EL (cell line): ENCODE results near the gene SGF29.
"Not testable (repeated sequence)": the region's sequence is repeated elsewhere in the genome, so short reads cannot be mapped to it uniquely, and the experiment has no call there.

Source experiments
- DNase-seq: peaks from one replicate; pipeline ENCODE4 v3.0.0-alpha.2; 2016

Gene SGF29

GRCh38 chr16:28597692-28598261 is 44.1 kb downstream of the SGF29 start:
- DNase-seq, result no peak

DNA sequence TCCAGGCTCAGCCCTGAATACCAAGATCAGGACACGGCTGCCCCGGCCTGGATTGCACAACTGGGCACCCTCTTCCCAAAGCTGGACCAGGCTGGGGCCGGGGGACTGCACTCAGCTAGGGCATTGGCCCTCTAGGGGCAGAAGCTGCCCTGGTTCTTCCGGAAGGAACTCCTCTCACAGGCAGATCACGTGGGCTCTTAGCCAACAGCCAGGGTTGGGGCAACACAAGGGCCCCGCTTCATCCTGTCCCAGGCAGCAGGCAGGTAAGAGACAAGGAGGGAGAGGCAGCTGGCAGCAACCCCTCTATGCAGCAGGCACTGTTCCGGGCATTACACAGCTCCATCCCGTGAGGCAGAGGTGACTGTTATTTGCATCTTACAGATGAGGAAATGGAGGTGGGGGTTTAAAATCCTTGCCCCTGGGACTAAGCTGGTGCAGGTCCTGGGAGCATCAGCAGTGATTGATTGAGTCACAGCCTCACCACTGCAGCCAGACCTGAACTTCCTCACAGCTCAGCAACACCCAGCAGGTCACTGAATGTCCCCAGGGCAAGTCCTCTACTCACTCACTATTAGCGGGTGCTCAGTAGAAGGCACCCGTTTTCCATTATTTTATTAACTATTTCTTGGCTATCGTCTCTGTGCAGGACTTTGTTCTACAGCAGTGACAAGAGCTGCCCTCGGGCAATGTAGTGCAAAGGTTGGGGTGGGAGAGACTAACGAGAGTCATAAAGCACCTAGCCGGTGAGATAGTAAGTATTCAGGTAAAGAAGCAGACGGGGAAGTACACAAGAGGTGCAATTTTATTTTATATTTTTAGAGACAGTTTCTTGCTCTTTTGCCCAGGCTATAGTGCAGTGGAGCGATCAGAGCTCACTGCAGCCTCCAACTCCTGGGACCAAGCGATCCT is 45.9 kb downstream of the SGF29 start:
- DNase-seq, result not testable (repeated sequence)

GRCh38 chr16:28600965-28601364 is 47.2 kb downstream of the SGF29 start:
- not testable (repeated sequence) for DNase-seq

DNA sequence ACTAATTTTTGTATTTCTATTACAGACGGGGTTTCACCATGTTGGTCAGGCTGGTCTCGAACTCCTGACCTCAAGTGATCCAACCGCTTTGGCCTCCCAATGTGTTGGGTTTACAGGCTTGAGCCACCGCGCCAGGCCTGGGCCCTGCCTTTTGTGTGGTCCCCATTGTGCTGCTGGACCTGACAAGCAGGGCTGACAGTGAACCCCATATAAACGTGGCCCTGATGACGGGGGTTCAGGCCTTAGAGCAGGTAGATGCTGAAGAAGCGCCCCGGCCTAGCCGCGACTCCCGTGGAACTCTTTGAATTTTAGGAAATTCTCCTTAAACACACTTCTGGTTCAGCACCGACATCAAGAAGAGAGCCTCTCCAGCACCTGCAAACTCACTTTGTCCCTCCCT is 47.9 kb downstream of the SGF29 start:
- DNase-seq, result not testable (repeated sequence)

DNA sequence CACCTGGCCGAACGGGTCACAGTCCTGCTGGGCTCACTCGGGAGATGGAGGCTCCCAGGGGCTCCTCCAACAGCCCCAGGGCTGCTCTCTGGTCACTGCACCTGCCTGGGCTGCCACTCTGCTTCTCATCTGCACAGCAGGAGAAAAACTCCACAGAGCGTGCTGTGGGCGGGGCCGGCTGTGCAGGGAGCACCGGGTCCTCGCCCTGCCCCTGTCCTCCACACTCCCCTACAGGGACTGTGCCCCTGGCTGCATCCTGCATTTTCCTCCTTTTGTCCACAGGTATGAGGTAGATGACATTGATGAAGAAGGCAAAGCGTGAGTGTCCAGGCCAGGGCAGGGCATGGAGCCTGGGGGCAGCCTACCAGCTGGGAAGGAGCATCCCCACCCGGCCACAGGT is 48.3 kb downstream of the SGF29 start:
- DNase-seq, result not testable (repeated sequence)

GRCh38 chr16:28602529-28602928 is 48.8 kb downstream of the SGF29 start:
- DNase-seq, result no peak

- no peak for DNase-seq
These were observed 49.9 kb downstream of the SGF29 start for GRCh38 chr16:28603381-28604185.

DNA sequence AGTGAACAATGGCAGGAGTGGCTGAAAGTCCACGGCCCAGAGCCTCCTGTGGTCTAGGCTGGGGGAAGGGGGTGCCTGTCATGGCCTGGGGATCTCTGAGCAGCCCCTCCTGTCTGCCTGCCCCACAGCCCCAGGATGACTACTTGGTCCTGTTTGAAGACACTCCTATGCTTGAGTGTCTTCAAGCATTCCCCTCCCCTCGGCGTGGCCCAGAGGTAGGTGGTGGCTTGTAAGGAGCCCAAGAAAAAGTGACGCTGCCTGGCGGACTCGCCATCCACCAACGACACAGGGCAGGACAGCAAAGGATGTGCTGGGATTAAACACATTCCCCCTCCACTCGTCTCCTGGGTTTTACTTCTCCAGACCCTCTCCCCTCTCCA is 50.5 kb downstream of the SGF29 start:
- no peak for DNase-seq

- no peak for DNase-seq
These were observed 52.8 kb downstream of the SGF29 start for GRCh38 chr16:28606291-28607115.

DNA sequence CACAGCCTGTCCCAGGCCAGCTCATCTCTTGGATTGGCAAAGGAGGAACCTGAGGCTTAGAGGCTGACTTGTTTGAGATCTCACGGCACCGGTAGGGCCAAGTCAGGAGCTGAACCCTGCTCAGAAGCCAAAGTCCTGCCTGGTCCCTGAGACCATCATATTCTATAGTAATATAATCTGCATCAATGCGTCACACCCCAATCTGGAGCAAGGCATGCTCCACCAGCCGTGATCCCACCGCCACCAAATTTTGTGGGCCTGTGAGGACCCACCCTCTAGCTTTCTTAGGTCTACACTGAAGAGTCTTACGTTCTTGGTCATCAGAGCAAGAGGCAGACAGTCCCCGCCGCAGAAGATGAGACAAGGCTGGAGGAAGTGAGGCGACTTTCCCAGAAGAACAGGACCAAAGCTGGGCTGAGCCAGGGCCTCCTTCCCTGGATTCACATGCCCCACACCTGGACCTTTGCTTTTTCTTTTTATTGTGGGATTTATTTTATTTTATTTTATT is 53.5 kb downstream of the SGF29 start:
- no peak for DNase-seq

DNA sequence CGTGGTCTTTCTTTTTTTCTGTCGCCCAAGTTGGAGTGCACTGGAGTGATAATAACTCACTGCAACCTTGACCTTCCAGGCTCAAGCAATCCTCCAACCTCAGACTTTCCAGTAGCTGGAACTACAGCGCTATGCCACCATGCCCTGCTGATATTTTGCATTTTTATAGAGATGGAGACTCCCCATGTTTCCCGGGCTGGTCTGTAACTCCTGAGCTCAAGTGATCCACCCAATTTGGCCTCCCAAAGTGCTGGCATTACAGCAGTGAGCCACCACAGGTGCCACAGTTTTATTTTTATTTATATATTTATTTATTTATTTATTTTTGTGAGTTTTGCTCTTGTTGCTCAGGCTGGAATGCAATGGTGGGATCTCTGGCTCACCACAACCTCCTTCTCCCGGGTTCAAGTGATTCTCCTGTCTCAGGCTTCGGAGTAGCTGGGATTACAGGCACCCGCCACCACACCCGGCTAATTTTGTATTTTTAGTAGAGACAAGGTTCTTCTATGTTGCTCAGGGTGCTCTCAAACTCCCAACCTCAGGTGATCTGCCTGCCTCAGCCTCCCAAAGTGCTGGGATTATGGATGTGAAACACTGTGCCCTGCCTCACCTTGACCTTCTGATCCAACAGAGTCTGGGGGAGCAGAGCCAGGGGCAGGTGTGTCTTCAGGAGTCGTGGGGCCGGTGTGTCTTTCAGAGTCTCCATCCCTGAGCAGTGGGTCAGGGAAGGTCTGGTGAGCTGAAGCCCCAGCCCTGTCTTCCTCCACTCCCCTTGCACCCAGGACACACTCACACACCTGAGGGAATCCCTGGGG is 54.2 kb downstream of the SGF29 start:
- DNase-seq, result not testable (repeated sequence)

GRCh38 chr16:28608496-28608808 is 54.7 kb downstream of the SGF29 start:
- not testable (repeated sequence) for DNase-seq

- not testable (repeated sequence) for DNase-seq
These were observed 55.3 kb downstream of the SGF29 start for GRCh38 chr16:28608867-28609596.

GRCh38 chr16:28609631-28610594 is 56.2 kb downstream of the SGF29 start, which contains the start of gene SULT1A1:
Gene SULT1A1, minus strand, starts transcription at chr16:28610044. Its CDS starts 1,189 bp downstream, at chr16:28608855.
- no peak for DNase-seq

GRCh38 chr16:28610595-28611191 is 57.0 kb downstream of the SGF29 start:
- no peak for DNase-seq

GRCh38 chr16:28612359-28613280 is 58.9 kb downstream of the SGF29 start:
- not testable (repeated sequence) for DNase-seq

- DNase-seq, result not testable (repeated sequence)
These were observed 60.2 kb downstream of the SGF29 start for GRCh38 chr16:28613912-28614311.

GRCh38 chr16:28614561-28614960 is 60.8 kb downstream of the SGF29 start:
- not testable (repeated sequence) for DNase-seq
